Loucy (cell line): ENCODE measurements around the gene ZNF43.
"Not testable (repeated sequence)": the region's sequence is repeated elsewhere in the genome, so short reads cannot be mapped to it uniquely, and the experiment has no call there.

ENCODE experiments used
- H2AFZ ChIP-seq: fragments of 200-600 bp; sonication (generic); 2 replicates; pipeline ENCODE4 v1.6.0; 2016; ENCODE audit warnings: antibody characterized with exemption, mild to moderate bottlenecking, low read length, moderate library complexity
- H3F3A ChIP-seq: fragments of 200-600 bp; 2 replicates; pipeline ENCODE4 v1.6.0; 2016; ENCODE audit warnings: antibody characterized with exemption, low read depth, mild to moderate bottlenecking
- H3K27me3 ChIP-seq: fragments of 200-600 bp; sonication (generic); 2 replicates; pipeline ENCODE4 v1.6.1; 2014; ENCODE audit warnings: low read length, mild to moderate bottlenecking; ENCODE audit not compliant: insufficient read depth, poor library complexity, severe bottlenecking
- H3K36me3 ChIP-seq: fragments of 200-600 bp; sonication (generic); 2 replicates; pipeline ENCODE4 v1.6.1; 2016; ENCODE audit warnings: low read length; ENCODE audit not compliant: insufficient read depth
- H3K4me1 ChIP-seq: fragments of 200-600 bp; sonication (generic); 2 replicates; pipeline ENCODE4 v1.5.1; 2014; ENCODE audit warnings: low read length, mild to moderate bottlenecking; ENCODE audit not compliant: insufficient read depth, poor library complexity, severe bottlenecking
- H3K4me2 ChIP-seq: fragments of 200-600 bp; sonication (generic); 2 replicates; pipeline ENCODE4 v1.6.0; 2014; ENCODE audit warnings: antibody characterized with exemption, low read length, low read depth, mild to moderate bottlenecking; ENCODE audit not compliant: poor library complexity, severe bottlenecking
- H3K4me3 ChIP-seq: fragments of 200-600 bp; sonication (generic); 2 replicates; pipeline ENCODE4 v1.5.1; 2014; ENCODE audit warnings: low read length, mild to moderate bottlenecking, mixed read lengths; ENCODE audit not compliant: poor library complexity, severe bottlenecking
- H3K79me2 ChIP-seq: fragments of 200-600 bp; sonication (generic); 2 replicates; pipeline ENCODE4 v1.6.1; 2014; ENCODE audit warnings: low read length; ENCODE audit not compliant: insufficient read depth
- H3K9ac ChIP-seq: fragments of 200-600 bp; sonication (generic); 2 replicates; pipeline ENCODE4 v1.6.0; 2014; ENCODE audit warnings: mild to moderate bottlenecking, low read depth, low read length, moderate library complexity; ENCODE audit not compliant: poor library complexity, severe bottlenecking
- H3K9me2 ChIP-seq: fragments of 200-600 bp; sonication (generic); replicated peaks from 2 replicates; pipeline ENCODE4 v1.6.1; 2016; ENCODE audit warnings: low read depth, low read length, mixed read lengths
- H3K9me3 ChIP-seq: fragments of 200-600 bp; sonication (generic); 2 replicates; pipeline ENCODE4 v1.6.1; 2014; ENCODE audit warnings: mild to moderate bottlenecking, antibody characterized with exemption, low read length, low read depth; ENCODE audit not compliant: insufficient read depth
- H4K20me1 ChIP-seq: fragments of 200-600 bp; sonication (generic); 2 replicates; pipeline ENCODE4 v1.6.0; 2014; ENCODE audit warnings: antibody characterized with exemption, low read length, mild to moderate bottlenecking; ENCODE audit not compliant: insufficient read depth, poor library complexity, severe bottlenecking
- EZH2phosphoT487 ChIP-seq: fragments of 200-600 bp; IDR thresholded peaks from 2 replicates; pipeline ENCODE4 v1.6.1; 2018; ENCODE audit warnings: antibody characterized with exemption, mild to moderate bottlenecking, moderate library complexity, borderline replicate concordance
- TF ChIP-seq, protein P1 (sequence below): fragments of 200-600 bp; sonication (generic); conservative IDR thresholded peaks from 2 replicates; pipeline ENCODE4 v1.5.1; 2014; ENCODE audit warnings: mild to moderate bottlenecking, antibody characterized with exemption, low read length

ZNF43 gene

DNA sequence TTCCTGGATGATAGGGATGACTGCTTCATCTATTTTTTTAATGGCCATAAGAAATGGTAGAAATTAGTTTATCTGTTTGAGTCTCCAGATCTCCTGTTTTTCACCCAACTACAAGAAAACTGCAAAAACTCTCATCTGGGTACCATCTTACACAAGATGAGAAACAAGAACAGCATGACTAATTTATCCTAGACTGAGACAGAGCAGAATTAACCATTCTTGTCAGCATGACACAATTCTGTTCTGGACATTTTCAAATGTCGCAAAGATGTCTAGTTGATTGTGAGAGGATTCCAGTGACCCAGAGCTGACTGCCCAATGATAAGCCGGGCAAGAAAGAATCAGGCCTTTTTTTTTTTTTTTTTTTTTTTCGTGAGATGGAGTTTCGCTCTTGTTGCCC, 12.8 kb downstream of the ZNF43 start:
- no peaks in the 10 kb centered on the region for H3K27me3 ChIP-seq
- no peak overlapping the region for H2AFZ ChIP-seq
- peaks cover 2% of the 10 kb centered on the region for H4K20me1 ChIP-seq
- H3K4me3 ChIP-seq = no peak overlapping the region
- no peaks in the 10 kb centered on the region for H3F3A ChIP-seq
- TF ChIP-seq EZH2phosphoT487 = no peak
- TF ChIP-seq, protein P1, sequence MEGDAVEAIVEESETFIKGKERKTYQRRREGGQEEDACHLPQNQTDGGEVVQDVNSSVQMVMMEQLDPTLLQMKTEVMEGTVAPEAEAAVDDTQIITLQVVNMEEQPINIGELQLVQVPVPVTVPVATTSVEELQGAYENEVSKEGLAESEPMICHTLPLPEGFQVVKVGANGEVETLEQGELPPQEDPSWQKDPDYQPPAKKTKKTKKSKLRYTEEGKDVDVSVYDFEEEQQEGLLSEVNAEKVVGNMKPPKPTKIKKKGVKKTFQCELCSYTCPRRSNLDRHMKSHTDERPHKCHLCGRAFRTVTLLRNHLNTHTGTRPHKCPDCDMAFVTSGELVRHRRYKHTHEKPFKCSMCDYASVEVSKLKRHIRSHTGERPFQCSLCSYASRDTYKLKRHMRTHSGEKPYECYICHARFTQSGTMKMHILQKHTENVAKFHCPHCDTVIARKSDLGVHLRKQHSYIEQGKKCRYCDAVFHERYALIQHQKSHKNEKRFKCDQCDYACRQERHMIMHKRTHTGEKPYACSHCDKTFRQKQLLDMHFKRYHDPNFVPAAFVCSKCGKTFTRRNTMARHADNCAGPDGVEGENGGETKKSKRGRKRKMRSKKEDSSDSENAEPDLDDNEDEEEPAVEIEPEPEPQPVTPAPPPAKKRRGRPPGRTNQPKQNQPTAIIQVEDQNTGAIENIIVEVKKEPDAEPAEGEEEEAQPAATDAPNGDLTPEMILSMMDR = no peak
- peaks cover 31% of the 10 kb centered on the region; the same call in 1 of the 2 replicates for H3K79me2 ChIP-seq
- no peaks in the 10 kb centered on the region for H3K4me1 ChIP-seq
- no peak overlapping the region for H3K4me2 ChIP-seq
- H3K9ac ChIP-seq = no peak overlapping the region
- H3K9me3 ChIP-seq = no peaks in the 10 kb centered on the region; the same call in 1 of the 2 replicates
- no peaks in the 10 kb centered on the region for H3K9me2 ChIP-seq
- peaks cover 58% of the 10 kb centered on the region for H3K36me3 ChIP-seq

DNA sequence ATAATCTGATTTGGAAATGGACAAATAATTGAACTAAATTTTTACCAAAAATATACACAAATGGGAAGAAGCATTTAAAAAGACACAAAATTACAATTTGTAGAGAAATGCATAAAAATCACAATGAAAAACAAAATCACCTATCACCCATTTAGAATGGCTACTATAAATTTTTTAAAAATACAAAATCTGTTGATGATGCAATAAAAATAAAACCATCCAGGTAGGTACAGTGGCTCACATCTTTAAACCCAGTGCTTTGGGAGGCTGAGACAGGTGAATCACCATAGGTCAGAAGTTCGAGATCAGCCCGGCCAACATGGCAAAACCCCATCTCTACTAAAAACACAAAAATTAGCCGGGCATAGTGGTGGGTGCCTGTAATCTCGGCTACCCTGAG, 23.5 kb downstream of the ZNF43 start:
- no peaks in the 10 kb centered on the region for H4K20me1 ChIP-seq
- H3K79me2 ChIP-seq = no peaks in the 10 kb centered on the region
- H3K9me3 ChIP-seq = peaks cover 53% of the 10 kb centered on the region

DNA sequence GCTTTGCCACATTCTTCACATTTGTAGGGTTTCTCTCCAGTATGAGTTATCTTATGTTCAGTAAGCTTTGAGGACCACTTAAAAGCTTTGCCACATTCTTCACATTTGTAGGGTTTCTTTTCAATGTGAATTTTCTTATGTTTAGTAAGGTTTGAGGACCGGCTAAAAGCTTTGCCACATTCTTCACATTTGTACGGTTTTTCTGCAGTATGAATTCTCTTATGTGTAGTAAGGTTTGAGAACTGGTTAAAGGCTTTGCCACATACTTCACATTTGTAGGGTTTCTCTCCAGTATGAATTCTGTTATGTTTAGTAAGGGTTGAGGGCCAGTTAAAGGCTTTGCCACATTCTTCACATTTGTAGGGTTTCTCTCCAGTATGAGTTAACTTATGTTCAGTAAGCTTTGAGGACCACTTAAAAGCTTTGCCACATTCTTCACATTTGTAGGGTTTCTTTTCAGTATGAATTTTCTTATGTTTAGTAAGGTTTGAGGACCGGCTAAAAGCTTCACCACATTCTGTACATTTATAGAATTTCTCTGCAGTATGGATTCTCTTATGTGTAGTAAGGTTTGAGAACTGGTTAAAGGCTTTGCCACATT, 27.5 kb downstream of the ZNF43 start:
- not testable (repeated sequence) for H3K79me2 ChIP-seq, H3K4me2 ChIP-seq, H3K4me3 ChIP-seq, H4K20me1 ChIP-seq, H3K9me2 ChIP-seq, H2AFZ ChIP-seq, H3F3A ChIP-seq, H3K4me1 ChIP-seq, H3K9ac ChIP-seq
- peaks cover 58% of the 10 kb centered on the region for H3K9me3 ChIP-seq
- peaks cover 68% of the 10 kb centered on the region for H3K36me3 ChIP-seq
- peaks cover 17% of the 10 kb centered on the region for H3K27me3 ChIP-seq

More for the DNA sequence above, 23.5 kb downstream of the ZNF43 start:
- TF ChIP-seq EZH2phosphoT487 = no peak
- TF ChIP-seq, protein P1 = no peak
- Histone ChIP-seq H3K4me2 (no peak overlapping the region), H3F3A (no peaks in the 10 kb centered on the region), H2AFZ (no peak overlapping the region), H3K9ac (no peak overlapping the region), H3K36me3 (peaks cover 96% of the 10 kb centered on the region), H3K4me3 (no peak overlapping the region), H3K9me2 (no peaks in the 10 kb centered on the region), H3K4me1 (no peaks in the 10 kb centered on the region), H3K27me3 (peaks cover 17% of the 10 kb centered on the region)

DNA sequence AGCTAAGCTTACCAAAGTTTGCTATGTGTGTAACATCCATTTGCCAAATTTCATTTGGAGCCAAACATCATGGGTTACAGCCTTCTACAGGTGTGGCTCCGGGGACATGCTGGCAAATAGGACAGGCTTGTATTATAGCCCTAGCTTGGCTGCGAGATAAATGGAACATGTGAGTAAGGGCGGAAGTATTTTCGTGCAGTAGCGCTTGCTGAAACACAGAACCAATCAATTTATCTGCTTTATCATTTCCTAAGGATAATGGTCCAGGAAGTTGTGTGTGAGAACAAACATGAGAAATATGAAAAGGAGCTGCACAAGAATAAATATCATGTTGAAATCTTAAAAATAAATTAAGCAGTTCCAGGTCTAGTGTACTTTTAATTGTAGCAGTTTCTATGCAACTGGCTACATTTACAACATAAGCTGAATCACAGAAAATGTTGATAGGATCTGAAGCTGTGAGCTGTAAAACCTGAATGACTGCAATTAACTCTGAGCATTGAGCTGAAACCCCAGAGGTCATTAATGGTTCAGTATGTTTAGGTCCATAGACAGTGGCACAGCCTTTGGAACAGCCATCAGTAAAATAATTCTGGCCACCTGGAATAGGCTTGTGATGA, 46.4 kb downstream of the ZNF43 start:
- H3K27me3 ChIP-seq = no peaks in the 10 kb centered on the region
- H3K9me3 ChIP-seq = no peaks in the 10 kb centered on the region; the same call in 1 of the 2 replicates
- H3K4me1 ChIP-seq = no peaks in the 10 kb centered on the region
- H3F3A ChIP-seq = no peaks in the 10 kb centered on the region
- H3K36me3 ChIP-seq = no peaks in the 10 kb centered on the region
- H3K79me2 ChIP-seq = no peaks in the 10 kb centered on the region
- H2AFZ ChIP-seq = no peak overlapping the region
- TF ChIP-seq EZH2phosphoT487 = no peak
- TF ChIP-seq, protein P1 = no peak
- no peaks in the 10 kb centered on the region for H4K20me1 ChIP-seq
- no peak overlapping the region for H3K9ac ChIP-seq
- no peak overlapping the region for H3K4me3 ChIP-seq
- H3K4me2 ChIP-seq = no peak overlapping the region
- no peaks in the 10 kb centered on the region for H3K9me2 ChIP-seq
